Measurements from ENCODE around the gene TNPO2.

TNPO2 gene

DNA sequence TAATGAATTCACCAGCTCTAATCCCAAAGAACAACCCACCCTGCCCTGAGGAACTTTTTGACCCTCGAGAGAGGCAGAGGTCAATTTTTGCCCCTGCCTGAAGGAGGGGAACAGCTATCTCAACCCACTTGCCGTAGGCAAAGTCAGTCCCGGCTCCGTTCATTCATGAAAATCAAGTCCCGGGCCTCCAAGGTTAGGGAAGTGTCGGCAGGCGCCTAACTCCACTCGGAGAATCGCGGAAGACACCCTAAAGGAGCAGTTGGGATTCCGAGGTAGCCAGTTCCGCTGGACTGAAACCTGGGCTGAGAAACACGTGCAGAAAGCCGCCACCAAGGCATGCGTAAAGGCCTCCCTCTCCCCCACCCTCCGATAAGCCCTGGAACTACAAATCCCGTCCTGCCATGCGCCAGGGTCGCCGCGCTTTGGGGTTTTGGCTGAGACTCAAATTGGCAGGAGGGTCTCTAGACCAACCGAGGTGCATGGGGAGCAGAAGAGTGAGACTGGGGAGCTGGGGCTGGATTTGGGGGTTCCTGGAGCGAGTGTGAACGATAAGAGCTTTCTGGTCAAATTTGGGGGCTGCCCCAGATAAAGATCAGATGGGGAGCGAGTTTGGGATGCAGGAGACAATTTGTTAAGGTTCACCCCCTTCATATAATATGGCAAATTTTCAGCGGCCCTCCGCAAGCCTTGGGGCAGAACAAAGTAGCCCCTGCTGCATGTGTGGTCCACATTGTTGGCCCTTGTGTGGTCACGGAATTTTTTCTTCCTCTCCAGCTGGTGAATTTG, at the start of gene TNPO2:
TNPO2 (minus strand) TSS at position 292 of the 786 bp plus-strand sequence. CDS start 2,955 bp downstream, outside the sequence.
- peak in 11 of 14 donors; percentile 8 to 73 (median 22) for DNase-seq

- peak in 1 of 14 donors; percentile 11 for DNase-seq
Measured at GRCh38 chr19:12772323-12772722, 48.6 kb upstream of the TNPO2 start.

GRCh38 chr19:12770922-12771321, 47.2 kb upstream of the TNPO2 start:
- DNase-seq, result no peak

GRCh38 chr19:12769689-12770088, 46.0 kb upstream of the TNPO2 start:
- DNase-seq, result no peak

- no peak for DNase-seq
Measured at GRCh38 chr19:12767666-12768065, 43.9 kb upstream of the TNPO2 start.

- no peak for DNase-seq
Measured at GRCh38 chr19:12767150-12767549, 43.4 kb upstream of the TNPO2 start.

- peak in 7 of 14 donors; percentile 24 to 69 (median 40) for DNase-seq
Measured at GRCh38 chr19:12766051-12766521, 42.4 kb upstream of the TNPO2 start.

DNA sequence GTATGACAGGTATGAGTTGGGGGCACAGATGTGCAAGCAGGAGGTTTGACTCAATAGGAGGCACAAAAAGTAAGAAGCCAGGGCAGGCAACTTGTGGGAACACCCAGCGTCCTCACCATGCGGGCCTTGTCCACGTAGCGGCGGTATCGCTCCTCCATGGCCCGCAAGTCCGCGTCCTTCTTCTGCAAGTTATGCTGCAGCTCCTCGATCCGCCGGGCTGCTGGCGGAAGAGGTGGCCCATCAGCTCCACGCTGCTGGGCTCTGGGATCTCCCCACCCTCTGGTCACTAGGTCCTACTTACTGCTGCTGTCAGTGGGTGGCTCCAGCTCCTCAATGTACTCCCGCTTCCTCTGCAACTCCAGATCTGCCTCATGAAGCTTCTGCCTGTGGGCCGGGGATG, 41.0 kb upstream of the TNPO2 start:
- DNase-seq, result no peak

- no peak for DNase-seq
Measured at GRCh38 chr19:12763100-12763499, 39.4 kb upstream of the TNPO2 start.

- DNase-seq, result no peak
Measured at GRCh38 chr19:12759686-12760085, 36.0 kb upstream of the TNPO2 start.

GRCh38 chr19:12757544-12758274, 34.0 kb upstream of the TNPO2 start:
- peak in 8 of 14 donors; percentile 12 to 69 (median 26) for DNase-seq

DNA sequence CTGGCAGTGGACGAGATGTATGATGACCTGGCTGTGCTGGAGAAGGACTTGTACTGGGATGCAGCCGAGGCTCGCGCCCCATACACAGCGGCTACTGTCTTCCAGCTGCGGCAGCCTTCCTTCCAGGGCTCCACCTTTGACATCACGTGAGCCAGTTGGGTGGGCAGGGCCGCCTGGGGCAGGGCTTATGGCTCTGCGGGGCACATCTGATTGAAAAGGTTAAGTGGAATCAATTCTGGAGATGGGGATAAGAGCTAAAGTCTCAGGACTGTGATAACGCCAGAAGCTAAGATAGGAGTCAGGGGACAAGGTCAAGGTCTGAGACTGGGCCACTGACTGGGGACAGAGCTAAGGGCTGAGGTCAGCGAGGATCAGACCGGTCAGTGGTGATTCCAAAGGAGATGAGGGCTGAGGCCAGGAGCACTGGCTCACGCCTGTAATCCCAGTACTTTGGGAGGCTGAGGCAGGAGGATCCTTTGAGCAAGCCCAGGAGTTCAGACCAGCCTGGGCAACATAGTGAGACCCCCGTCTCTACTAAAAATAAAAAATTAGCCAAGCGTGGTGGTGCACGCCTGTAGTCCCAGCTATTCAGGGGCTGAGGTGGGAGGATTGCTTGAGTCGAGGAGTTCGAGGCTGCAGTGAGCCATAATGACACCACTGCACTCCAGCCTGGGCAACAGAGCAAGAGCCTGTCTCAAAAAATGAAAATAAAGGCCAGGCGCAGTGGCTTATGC, 32.6 kb upstream of the TNPO2 start:
- DNase-seq, result no peak

GRCh38 chr19:12754465-12755196, 30.9 kb upstream of the TNPO2 start:
- DNase-seq, result no peak

DNA sequence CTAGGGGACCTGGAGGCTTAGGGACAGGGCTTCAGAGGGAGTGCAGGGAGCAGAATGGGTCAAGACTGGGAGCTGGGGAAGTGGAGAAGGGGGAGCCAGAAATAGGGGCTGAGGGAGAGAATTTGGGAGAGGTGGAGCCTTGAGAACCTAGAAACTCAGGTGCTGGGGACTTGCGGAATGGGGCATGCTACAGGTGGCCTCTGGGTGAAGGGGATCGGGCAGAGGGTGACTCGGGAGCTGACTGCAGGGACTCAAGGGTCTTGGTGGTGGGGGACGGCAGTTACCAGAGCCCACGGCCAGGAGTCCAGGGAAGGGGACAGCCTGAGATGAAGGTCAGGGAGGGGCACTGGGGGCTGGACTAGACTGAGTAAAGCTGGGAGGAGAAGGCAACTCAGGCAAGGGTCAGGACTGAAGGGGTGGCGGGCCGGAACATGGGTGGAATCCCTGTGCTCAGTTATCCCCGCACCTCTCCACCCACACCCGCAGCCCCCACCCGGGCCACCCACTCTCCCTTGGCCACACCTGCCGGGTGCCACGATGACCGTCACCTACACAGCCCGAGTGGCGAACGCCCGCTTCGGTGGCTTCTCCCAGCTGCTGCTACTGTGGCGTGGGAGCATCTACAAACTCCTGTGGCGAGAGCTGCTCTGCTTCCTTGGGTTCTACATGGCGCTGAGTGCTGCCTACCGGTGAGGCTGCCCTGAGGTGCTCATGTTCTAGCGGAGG, 28.5 kb upstream of the TNPO2 start:
- no peak for DNase-seq

- DNase-seq, result no peak
Measured at GRCh38 chr19:12751635-12752034, 27.9 kb upstream of the TNPO2 start, which contains the start of gene BEST2. TSS of gene BEST2 (plus strand) at chr19:12751791. CDS start at chr19:12752593, 802 bp downstream.

- DNase-seq, result no peak
Measured at GRCh38 chr19:12750851-12751250, 27.1 kb upstream of the TNPO2 start.

- no peak for DNase-seq
Measured at GRCh38 chr19:12749938-12750521, 26.3 kb upstream of the TNPO2 start.

DNA sequence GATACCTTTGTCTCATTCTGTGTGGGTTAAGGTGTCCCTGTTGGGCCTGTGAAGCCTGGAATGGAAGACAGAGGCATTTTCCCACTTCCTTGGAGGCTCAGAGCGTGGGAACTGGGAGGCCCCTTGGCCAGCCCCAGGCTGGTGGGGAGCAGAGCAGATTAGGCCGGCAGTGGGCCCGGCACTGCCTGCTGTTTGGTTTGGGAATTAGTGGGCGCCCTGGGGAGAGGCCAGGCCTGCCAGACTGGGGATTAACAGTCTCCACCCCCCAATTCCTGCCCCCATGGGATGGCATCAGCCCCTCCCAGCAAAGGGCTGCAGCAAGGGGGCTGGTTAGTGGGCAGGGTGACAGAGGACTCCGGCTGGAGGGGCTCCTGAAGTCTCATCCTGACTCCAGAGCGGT, 24.8 kb upstream of the TNPO2 start:
- DNase-seq, result no peak

GRCh38 chr19:12745166-12745897, 21.6 kb upstream of the TNPO2 start:
- DNase-seq, result no peak

DNA sequence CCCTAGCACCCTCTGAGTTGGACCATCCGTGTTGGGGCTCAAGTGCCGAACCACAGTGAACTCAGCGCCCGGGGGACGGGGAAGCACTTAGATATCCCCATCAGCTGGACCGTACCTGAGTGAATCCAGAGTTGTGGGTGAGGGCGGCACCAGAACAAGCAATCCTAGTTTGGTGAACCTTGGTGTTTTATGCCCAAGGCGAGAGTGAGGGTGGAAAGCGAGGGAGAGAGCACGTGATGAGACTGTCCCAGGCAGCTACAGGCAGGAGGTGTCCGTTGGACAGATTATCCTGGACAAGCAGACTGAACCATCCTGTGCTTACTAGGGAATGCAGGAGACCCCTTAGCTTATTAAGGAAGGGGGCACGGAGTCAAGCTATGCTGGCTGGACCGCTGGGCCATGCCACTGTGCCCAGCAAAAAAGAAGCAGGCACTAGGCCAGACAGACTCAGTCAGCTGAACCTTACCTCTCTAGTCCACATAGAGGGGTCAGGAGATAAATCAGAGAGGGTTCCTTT, 14.2 kb upstream of the TNPO2 start:
- no peak for DNase-seq
